DMS53 treated with DMSO at 0.1 percent for 48 hours (cell line): Measurements from ENCODE around the gene RBMS1.

Experiments used
- DNase-seq: peaks from one replicate; lab custom pipeline; 2025; ENCODE audit not compliant: unreplicated experiment; lab: John Stamatoyannopoulos, UW

The RBMS1 gene

DNA sequence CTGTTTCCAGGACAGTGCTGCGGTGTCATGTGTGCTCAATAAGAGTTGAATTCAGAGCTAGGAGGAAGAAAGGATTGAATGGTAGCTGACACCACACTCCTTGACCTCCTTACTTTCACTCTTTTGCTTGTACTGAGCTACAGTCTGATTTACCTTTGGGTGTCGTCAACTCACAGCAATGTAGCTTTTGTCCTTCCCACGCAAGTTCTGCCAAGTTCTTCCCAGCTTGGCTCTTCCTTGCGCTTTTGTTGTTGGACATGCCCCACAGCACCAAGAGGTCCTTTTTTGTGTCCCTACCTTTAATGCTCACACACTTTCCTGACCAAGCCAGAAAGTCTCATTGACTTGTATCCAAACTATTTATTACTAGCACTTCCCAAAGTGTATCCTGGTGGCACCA lies 255.2 kb downstream of the RBMS1 start:
- DNase-seq: no peak

- DNase-seq: no peak
Measured at GRCh38 chr2:160232905-160233475, 260.6 kb downstream of the RBMS1 start.

DNA sequence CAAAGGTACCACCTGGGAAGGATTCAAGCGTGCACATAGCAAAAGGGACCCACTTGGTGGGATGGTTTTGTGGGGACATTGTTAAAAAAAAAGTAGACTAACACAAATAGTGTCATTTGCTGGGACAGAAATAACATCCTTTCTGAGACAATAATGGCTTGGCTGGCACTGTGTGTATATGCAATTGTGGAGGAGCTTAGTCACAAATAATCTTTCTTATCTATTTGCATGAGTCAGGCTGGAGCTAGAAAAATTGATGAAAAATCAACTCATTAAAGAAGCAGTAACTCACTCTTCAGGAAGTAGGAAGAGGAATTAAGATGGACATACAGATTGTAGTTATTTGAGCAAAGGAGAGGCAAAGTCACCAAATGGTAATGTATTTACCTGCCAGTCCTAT lies 264.0 kb downstream of the RBMS1 start:
- DNase-seq: no peak

GRCh38 chr2:160228141-160228917 lies 265.3 kb downstream of the RBMS1 start:
- DNase-seq: peak; percentile 47

DNA sequence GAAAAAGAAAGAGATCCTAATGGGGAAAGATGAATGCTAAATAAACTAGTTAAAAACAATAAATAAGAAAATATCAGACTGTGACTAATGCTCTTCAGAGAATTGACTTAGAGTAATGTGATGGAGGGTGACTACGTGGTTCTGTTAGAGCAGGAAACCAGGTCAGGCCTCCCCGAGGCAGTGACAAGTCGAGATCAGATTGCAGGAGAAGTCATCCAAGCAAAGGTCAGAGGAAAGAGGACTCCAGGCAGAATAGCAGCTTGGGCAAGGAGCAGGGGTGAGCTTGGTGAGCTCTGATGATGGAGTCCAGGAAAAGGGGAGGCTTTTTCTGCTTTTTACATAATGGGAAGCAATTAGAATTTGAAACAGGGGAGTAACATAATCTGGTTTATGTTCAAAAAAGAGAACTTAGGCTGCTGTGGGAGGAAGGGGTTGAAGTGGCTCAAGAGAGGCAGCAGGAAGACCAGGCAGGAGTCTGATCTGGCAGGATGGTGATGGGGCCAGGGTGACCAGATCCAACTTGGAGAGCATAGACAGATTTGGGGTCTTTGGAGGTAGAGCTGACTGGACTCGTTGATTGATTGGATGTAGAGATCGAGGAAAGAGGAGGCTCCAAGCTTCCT lies 266.2 kb downstream of the RBMS1 start:
- DNase-seq: peak; percentile 29

DNA sequence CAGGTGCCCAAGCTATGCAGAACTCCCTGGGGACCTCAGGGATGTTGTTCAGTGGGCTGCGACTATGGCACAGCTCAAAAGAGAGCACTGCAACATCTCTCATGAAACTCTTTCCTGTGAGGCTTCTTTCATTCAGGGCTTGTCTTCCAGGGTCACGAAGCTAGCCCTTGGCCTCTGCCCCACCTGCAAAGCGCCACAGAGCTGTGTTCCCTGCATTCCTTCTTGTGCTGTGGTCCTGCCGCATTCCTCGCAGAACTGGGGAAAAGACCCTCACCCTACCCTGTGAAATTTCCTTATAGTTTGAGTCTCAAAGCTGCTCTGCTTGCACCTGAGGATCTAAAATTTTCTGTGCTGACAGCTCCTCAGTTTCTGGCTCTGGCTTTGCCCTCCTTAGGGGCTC lies 267.2 kb downstream of the RBMS1 start:
- DNase-seq: no peak

- DNase-seq: no peak
Measured at GRCh38 chr2:160225722-160226121, 267.9 kb downstream of the RBMS1 start.

DNA sequence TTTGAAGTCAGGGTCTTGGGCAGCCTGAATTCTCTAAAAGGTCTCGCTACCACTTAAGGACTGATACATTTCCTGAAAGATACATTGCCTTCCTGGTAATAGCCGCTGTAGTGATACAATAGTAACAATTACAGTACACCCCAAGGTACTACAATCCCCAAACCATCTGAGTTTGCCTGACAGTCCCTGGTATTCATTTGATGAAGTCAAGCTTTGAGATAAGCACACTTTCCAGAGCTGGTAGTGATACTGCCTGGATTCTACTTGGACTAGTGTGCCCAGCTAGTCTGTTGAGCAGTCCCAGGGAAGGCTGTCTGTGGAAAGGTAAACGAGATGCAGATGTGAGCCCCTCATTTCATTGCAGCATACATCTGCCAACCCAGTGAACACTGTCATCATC lies 269.1 kb downstream of the RBMS1 start:
- peak; percentile 36 for DNase-seq

GRCh38 chr2:160224060-160224459 lies 269.5 kb downstream of the RBMS1 start:
- peak; percentile 97 for DNase-seq

- no peak for DNase-seq
Measured at GRCh38 chr2:160223560-160223959, 270.0 kb downstream of the RBMS1 start.

GRCh38 chr2:160222546-160223283 lies 270.9 kb downstream of the RBMS1 start:
- DNase-seq: no peak
